HEK293T (cell line): ENCODE measurements around the gene MRPS23.

Source experiments
- FOXK2 ChIP-seq: fragments of 450-650 bp; IDR thresholded peaks from 2 replicates; pipeline ENCODE4 v1.6.1; 2016; ENCODE audit warnings: mild to moderate bottlenecking
- L3MBTL2 ChIP-seq: fragments of 450-650 bp; conservative IDR thresholded peaks from 2 replicates; pipeline ENCODE4 v1.6.1; 2016; ENCODE audit warnings: mild to moderate bottlenecking
- LEF1 ChIP-seq: fragments of 450-650 bp; IDR thresholded peaks from 2 replicates; pipeline ENCODE4 v1.6.1; 2017; ENCODE audit warnings: mild to moderate bottlenecking, borderline replicate concordance
- SUZ12 ChIP-seq: fragments of 450-650 bp; IDR thresholded peaks from 2 replicates; pipeline ENCODE4 v1.6.1; 2016; ENCODE audit warnings: mild to moderate bottlenecking
- ZNF384 ChIP-seq: fragments of 450-650 bp; IDR thresholded peaks from 2 replicates; pipeline ENCODE4 v1.6.1; 2016

GRCh38 chr17:57873261-57874057 is 23.6 kb upstream of the MRPS23 start:
- TF ChIP-seq LEF1, result no peak
- TF ChIP-seq L3MBTL2, result no peak
- TF ChIP-seq SUZ12, result no peak
- TF ChIP-seq FOXK2, result no peak
- TF ChIP-seq ZNF384, result no peak
